ENCODE results near the gene UBE2L6.
"Not testable (repeated sequence)": the region's sequence is repeated elsewhere in the genome, so short reads cannot be mapped to it uniquely, and the experiment has no call there.

UBE2L6 gene

DNA sequence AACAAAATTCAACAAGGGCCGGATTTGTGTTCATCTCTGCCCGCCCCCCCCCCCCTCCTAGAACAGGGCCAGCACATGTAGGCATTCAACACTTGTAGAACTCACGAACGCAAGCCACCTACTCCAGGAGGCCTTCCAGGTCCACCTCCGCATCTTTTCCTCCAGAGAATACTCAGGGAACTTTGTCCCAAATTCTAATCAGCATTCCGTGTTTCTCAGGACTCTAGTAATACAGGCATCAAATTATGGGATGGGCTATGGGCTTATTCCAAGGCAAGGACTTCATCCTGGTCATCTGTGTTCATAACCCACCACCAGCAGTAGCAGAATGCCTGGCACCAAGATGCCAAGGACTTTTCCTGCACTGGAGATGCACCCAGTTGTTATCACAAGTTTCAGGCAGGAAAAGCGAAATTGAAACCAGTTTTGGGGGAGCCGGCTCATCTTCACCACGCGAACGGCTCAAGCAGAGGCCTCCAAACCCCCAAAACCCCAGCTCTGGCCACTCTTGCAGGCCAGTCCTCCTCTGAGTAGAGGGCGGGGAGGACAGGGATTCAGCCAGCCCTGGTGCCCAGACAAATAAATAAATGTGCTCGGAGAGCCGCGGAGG lies 462 bp downstream of the UBE2L6 start:
- DNase-seq (ENCODE audit: low spot score), result peak; percentile 28

- peak; percentile 88 for DNase-seq (ENCODE audit: low spot score)
Observed at GRCh38 chr11:57566005-57566904, 1.2 kb downstream of the UBE2L6 start.

DNA sequence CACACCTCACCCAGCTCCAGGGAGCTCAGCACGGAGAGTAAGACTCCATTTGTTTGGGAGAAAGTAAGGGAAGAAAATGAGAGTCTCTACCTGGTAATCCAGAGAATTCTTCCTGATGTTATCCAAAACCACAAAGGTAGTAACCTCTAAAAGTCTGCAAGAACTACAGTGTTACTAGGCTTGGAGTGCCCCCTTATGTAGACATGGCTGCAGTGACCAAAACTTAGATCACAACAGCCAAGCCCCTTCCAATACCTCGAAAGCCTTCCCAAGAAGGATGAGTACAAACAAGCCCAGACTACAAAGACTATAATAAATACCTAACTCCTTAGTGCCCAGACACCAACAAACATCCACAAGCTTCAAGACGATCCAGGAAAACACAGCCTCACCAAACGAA lies 4.9 kb downstream of the UBE2L6 start:
- no peak for DNase-seq (ENCODE audit: low spot score)

DNA sequence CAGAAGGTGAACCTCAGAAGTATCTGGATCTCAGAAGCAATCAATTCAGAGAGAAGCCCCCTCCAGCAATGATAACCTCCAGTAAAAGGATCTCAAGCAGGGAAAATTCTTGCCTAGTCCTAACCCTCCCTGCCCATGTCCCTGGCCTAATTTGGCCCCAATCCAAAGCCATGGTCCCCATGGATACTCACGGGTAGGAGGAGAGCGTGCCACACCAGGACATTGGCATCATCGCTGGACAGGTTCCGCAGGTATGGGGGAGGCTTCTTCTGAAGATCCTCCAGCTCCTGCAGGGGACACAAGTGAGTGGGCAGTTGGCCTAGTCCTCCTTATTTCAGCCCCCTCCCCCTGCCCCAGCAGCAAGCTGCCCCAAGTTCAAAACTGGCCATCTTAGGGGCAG lies 7.3 kb downstream of the UBE2L6 start:
- no peak for DNase-seq (ENCODE audit: low spot score)

- DNase-seq (ENCODE audit: low spot score), result no peak
Observed at GRCh38 chr11:57556041-57556440, 11.4 kb downstream of the UBE2L6 start.

DNA sequence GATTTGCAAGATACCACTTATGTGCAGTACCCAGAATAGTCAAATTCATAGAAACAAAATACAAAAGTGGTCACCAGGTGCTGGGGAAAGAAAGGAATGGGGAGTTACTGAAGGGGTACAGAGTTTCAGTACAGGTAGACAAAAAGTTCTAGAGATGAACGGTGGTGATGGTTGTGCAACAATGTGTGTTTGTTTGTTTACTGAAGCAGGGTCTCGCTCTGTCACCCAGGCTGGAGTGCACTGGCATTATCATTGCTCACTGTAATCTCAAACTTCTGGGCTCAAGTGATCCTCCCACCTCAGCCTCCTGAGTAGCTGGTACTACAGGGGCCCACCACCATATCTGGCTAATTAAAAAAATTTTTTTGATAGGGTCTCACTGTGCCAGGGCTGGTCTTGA lies 12.1 kb downstream of the UBE2L6 start:
- no peak for DNase-seq (ENCODE audit: low spot score)

GRCh38 chr11:57552479-57552878 lies 15.0 kb downstream of the UBE2L6 start:
- no peak for DNase-seq (ENCODE audit: low spot score)

DNA sequence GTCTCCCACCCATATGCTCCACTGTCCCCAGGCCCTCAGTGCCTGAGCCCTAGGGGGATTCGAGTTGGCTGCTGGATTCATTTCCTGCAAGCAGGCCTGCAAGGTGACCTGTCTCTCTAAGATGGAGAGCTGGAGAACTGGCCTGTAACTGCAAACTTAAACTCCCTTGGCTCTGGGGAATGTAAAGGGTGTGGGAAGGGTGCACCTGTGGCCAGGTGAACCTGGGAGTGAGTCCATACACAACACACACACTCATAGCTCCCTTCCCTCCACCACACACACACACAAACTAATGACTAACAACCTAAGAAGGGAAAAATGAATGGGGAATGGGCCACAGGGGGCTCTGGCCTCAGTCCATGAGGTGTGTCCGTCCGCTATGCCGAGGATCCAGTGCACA lies 15.5 kb downstream of the UBE2L6 start:
- no peak for DNase-seq (ENCODE audit: low spot score)

DNA sequence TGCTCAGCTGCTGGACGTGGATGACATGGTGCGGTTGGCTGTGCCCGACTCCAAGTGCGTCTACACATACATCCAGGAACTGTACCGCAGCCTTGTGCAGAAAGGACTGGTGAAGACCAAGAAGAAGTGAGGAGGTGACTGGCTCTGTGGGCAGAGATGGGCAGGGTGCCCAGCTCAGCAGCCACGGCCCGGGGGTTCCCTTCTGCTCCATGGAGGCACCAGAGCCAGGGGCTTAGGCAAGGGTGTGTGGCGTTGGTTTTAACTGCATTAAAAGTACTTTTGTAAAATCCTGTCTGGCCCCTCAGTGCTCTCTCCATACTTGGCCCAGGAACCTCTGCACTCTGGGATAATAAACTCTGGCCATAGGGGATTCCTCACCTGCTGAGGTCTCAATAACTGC lies 17.5 kb downstream of the UBE2L6 start:
- DNase-seq (ENCODE audit: low spot score), result no peak

DNA sequence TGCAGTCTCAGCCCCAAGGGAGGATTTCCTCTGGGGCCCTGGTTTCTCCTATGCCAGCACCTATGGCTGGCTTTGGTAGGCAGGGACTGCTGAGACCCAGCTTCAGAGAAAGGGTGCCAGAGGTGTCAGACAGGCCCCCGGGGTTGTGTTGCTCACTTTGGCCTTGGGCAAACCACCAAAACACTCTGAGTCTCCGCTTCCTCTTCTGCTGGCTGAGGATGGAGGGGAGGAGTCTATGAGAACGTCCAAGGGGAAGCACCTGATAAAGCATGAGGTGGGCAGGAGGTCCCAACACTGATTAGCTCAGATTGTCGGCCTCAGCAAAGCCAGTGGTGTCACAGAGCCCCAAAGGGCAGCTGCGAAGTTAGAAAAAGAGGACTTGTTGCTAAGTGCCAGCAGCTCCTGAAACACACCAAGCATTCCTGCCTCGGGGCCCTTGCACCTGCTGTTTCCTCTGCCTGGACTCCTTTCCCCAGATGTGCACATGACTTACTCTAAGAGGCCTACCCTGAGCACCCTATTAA lies 19.6 kb downstream of the UBE2L6 start:
- peak; percentile 9 for DNase-seq (ENCODE audit: low spot score)

GRCh38 chr11:57546869-57547475 lies 20.5 kb downstream of the UBE2L6 start:
- DNase-seq (ENCODE audit: low spot score), result no peak

GRCh38 chr11:57546451-57546850 lies 21.0 kb downstream of the UBE2L6 start:
- DNase-seq (ENCODE audit: low spot score), result no peak

DNA sequence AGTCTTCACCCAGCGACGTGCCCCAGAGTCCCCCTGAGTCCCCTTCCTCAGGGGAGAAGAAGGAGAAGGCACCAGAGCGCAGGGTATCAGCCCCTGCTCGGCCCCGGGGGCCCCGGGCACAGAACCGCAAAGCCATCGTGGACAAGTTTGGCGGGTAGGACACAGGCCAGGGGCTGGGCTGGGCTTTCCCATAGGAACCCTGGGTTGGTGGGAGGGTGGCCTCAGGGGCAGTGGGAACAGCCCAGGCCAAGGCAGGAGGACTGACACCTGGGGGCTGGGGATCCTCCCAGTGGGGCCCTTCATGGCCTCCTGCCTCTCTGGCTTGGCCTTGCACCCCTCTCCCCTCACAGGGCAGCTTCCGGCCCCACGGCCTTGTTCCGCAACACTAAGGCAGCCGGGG lies 21.6 kb downstream of the UBE2L6 start:
- no peak for DNase-seq (ENCODE audit: low spot score)

DNA sequence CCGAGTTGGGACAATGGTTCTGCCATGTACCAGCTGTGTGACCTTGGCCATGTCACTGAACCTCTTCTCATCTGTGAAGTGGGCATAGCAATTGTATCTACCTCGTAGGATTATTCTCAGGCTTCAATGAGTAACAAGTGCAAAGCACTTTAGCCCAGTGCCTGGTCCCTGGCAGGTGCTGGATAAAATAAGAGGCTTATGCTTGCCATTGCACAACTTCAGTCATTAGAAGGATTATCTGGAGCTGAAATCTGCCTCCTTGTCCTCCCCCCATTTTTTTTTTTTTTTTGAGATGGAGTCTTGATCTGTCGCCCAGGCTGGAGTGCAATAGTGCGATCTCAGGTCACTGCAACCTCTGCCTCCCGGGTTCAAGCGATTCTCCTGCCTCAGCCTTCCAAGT lies 22.9 kb downstream of the UBE2L6 start:
- DNase-seq (ENCODE audit: low spot score), result no peak

- DNase-seq (ENCODE audit: low spot score), result no peak
Observed at GRCh38 chr11:57543593-57543992, 23.9 kb downstream of the UBE2L6 start.

- DNase-seq (ENCODE audit: low spot score), result no peak
Observed at GRCh38 chr11:57542582-57542981, 24.9 kb downstream of the UBE2L6 start.

DNA sequence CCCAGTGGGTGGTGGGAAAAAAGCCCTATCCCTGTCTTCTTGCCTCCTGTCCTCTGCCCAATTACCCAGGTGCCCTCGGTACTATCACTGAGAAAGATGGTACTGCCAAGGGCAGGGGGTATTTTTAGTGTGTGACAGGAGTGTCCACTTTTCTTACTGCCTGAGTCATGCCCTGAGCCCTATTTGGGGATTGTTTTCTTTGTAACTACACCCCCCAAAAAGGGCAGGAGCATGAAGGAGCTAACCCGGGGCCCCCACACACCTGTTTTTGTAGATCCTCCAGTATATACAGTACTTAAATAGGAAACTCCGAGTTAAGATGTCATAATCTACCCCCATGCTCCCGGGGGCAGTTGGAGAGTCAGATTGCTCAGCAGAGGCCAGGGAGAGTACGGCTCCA lies 26.3 kb downstream of the UBE2L6 start:
- DNase-seq (ENCODE audit: low spot score), result no peak

GRCh38 chr11:57539342-57539741 lies 28.1 kb downstream of the UBE2L6 start:
- no peak for DNase-seq (ENCODE audit: low spot score)

- no peak for DNase-seq (ENCODE audit: low spot score)
Observed at GRCh38 chr11:57536947-57537619, 30.4 kb downstream of the UBE2L6 start, which contains the start of gene SMTNL1. Gene SMTNL1 (plus strand): TSS chr11:57537595. CDS start chr11:57542643, 5,048 bp downstream.

DNA sequence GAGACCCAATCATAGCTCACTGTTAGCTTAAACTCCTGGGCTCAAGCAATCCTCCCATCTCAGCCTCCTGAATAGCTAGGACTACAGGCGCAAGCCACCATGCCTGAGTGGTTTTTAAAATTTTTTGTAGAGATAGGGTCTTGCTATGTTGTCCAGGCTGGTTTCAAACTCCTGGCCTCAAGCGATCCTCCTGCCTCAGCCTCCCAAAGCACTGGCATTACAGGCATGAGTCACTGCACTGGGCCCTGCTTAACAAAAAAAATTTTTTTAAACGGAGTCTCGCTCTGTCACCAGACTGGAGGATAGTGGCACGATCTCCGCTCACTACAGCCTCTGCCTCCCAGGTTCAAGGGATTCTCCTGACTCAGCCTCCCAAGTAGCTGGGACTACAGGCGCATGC lies 33.0 kb downstream of the UBE2L6 start:
- DNase-seq (ENCODE audit: low spot score), result not testable (repeated sequence)

DNA sequence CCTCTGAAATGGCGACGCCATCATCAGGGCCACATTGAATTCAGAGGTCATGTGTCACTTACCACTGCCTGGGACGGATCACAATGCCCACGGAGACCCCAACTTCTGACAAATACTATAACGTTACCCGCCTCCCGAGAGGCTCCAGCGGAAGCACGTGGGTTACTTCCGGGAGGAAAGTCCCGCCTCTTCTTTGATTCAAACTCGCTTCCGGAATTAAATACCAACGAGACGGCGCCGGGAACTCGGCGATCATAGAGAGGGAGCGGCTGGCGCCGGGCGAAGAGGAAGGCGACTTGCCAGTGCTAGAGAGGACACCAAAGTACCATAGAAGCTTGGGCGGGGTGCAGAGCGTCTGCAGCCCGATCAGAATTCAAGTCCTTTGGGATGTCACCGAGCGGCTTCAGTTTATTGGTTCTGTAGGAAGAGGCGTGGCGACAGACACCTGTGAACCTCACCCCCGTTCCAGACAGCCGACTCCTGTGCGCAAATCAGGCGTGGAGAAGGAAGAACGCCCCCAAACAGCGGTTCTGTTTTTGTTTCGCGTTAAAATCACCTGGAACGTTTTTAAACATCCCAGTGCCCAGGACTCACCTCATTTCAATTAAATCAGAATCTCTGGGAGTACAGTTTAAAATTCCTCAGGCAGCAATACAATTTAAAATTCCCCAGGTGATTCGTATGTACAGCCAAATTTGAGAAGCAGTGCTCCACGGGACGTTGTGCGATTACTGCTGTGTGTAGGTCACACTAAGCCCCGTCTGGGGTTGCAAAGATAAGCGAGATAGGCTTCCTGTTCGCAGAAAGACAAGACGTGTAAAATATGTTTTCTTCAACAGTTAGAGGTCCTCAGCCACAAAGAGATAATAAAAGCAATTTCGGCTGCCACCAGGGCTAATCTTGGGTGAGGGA lies 36.6 kb downstream of the UBE2L6 start, which contains the start of gene TIMM10:
Gene TIMM10, minus strand, starts transcription at position 159 of the 912 bp plus-strand sequence. CDS start 565 bp downstream, outside the sequence.
- DNase-seq (ENCODE audit: low spot score), result peak; percentile 98
